DND-41 (cell line): Measurements from ENCODE around the gene BACH2.

Experiments used
- EZH2 ChIP-seq: IDR thresholded peaks from 3 replicates; pipeline ENCODE4 v1.6.1; 2012; ENCODE audit warnings: borderline replicate concordance, low read depth, mild to moderate bottlenecking, moderate library complexity, low read length, inconsistent platforms; ENCODE audit not compliant: severe bottlenecking
- TF ChIP-seq, protein P1 (sequence below): IDR thresholded peaks from 2 replicates; pipeline ENCODE4 v1.5.1; 2012; ENCODE audit warnings: borderline replicate concordance, low read length, moderate library complexity, mild to moderate bottlenecking; ENCODE audit not compliant: poor library complexity, severe bottlenecking; ENCODE audit errors: extremely low read depth

DNA sequence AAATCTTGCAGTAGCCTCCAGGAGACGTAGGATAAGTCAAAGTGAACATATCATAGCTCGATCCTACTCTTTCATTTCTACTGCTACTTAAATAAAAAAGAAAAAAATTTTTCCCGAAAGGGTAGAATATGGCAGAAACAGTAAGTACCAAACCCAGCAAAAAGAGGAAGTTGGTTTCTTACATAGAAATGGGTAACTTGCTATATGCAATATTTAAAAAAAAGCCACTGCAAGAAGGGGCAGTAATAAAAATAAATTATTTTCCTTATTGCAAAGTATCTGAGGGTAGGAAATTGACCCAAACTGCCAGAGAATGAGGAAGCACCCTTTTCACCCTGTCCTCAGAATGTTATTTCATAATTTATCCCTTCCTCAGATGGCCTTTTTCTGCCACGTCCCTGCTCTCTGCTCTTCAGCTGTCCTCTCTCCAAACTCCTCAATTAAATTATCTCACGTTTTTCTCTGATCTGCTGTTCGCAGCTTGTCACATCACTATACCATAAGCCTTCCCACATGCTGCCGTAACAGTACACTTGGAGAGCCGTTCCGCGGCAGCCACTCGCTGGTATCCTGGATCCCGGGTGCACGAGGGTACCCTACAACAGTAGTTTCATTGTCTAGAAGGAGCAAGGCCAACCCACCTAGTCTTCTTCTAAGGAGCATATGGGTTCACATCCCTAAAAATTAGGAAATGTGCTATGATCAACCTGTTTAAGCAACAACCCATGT, 149.6 kb downstream of the BACH2 start:
- TF ChIP-seq, protein P1, sequence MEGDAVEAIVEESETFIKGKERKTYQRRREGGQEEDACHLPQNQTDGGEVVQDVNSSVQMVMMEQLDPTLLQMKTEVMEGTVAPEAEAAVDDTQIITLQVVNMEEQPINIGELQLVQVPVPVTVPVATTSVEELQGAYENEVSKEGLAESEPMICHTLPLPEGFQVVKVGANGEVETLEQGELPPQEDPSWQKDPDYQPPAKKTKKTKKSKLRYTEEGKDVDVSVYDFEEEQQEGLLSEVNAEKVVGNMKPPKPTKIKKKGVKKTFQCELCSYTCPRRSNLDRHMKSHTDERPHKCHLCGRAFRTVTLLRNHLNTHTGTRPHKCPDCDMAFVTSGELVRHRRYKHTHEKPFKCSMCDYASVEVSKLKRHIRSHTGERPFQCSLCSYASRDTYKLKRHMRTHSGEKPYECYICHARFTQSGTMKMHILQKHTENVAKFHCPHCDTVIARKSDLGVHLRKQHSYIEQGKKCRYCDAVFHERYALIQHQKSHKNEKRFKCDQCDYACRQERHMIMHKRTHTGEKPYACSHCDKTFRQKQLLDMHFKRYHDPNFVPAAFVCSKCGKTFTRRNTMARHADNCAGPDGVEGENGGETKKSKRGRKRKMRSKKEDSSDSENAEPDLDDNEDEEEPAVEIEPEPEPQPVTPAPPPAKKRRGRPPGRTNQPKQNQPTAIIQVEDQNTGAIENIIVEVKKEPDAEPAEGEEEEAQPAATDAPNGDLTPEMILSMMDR: no peak
- TF ChIP-seq EZH2: no peak
